ENCODE data around the gene BAHCC1.

The BAHCC1 gene

DNA sequence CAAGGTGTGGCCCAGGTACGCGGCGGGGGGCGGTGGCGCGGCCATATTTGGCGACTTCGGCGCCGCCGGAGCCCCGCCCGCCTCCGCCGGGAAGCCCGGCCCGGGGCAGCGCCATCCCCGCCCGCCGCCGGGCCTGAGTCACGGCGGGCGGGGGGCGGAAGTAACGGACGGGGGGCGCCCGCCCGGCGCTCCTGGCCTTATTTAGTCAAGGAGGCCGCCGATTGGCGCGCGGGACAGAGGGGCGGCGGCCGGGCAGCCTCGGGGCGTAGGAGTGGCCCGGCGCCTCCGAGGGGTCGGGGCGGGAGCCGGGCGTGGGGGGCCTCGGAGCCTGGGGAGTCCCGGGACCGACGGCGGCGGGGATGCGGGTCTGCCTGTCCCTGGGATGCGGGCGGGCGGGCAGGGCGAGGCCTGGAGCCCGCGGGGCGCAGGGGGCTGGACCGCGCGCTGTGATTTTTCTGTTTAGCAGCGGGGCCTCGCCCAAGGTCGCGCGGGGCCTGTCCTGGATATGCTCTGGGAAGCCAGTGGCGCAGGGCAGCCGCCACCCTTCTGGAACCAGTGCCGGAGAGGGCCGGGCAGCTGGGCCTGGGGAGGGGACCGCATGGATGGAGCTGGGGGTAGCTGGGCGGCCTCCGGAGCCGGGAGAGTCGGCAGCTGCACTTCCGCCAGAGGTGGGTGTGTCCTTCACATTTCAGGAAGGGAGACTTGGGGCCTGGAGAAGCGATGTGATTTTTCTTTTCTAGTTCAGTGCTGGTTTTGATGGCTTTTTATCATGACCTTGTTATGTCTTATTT, 119.7 kb downstream of the BAHCC1 start:
- DNase-seq (ENCODE audit: low spot score), result peak; percentile 91

DNA sequence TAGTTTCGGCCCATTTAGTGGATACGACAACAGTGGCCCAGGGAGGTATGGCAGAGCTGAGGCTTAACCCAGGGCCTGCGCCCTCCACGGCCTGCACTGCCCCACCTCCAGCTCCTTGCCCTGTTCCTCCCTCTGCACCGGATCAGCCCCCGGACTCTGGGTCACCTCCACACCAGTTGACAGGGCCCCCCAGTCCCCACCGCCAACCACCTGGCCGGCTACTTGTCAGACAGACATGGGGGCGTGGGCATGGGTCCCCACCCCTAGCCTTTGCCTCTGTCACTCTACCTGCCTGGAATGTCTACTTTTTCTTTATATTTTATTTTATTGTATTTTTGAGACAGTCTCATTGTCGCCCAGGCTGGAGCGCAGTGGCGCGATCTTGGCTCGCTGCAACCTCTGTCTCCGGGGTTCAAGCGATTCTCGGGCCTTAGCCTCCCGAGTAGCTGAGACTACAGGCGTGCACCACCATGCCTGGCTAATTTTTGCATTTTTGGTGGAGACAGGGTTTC, 120.3 kb downstream of the BAHCC1 start:
- DNase-seq (ENCODE audit: low spot score), result no peak

Measured in kidney tubule cell (primary cell).